Transverse colon (tissue), 4 donors: Measurements from ENCODE around the gene GREB1L. TPM values are rescaled to one million over a fixed set of nuclear protein-coding genes. Genes with fewer than 3 reads are reported as not detected.
"Not testable (repeated sequence)": the region's sequence is repeated elsewhere in the genome, so short reads cannot be mapped to it uniquely, and the experiment has no call there.

Experiments
- DNase-seq: peaks from one replicate; pipeline ENCODE4 v3.0.0-alpha.2; 2019
- H3K27ac ChIP-seq, 4 donors: fragments of 200-600 bp; sonication (generic); 2 replicates each; pipeline ENCODE4 v1.5.1; 2016 to 2018; ENCODE audit warnings: inconsistent platforms in 4 of 4
- H3K27me3 ChIP-seq: fragments of 200-600 bp; sonication (generic); 2 replicates; pipeline ENCODE4 v1.5.1; 2017; ENCODE audit warnings: inconsistent platforms
- H3K36me3 ChIP-seq, 4 donors: fragments of 200-600 bp; sonication (generic); 2 replicates each; pipeline ENCODE4 v1.5.1; 2017 to 2019; ENCODE audit warnings: inconsistent platforms in 4 of 4
- H3K4me1 ChIP-seq, 4 donors: fragments of 200-600 bp; sonication (generic); 2 replicates each; pipeline ENCODE4 v1.5.1; 2017 to 2020; ENCODE audit warnings: inconsistent platforms in 4 of 4
- H3K4me3 ChIP-seq, 4 donors: fragments of 200-600 bp; sonication (generic); 1 replicate in 1 of 4; 2 replicates in 3 of 4; pipeline versions ENCODE4 v1.5.1 to v1.6.1; 2017 to 2019; ENCODE audit warnings: inconsistent platforms in 4 of 4
- H3K9me3 ChIP-seq, 2 donors: fragments of 200-600 bp; sonication (generic); 2 replicates each; pipeline ENCODE4 v1.5.1; 2017 to 2019; ENCODE audit warnings: inconsistent platforms in 2 of 2
- EP300 ChIP-seq: sonication (generic); formaldehyde crosslinking; IDR thresholded peaks from one replicate; pipeline ENCODE4 v1.6.1; 2017; ENCODE audit warnings: antibody characterized with exemption, low read depth
- POLR2A ChIP-seq: fragments of 450-650 bp; IDR thresholded peaks from one replicate; pipeline ENCODE4 v1.6.1; 2016; ENCODE audit warnings: antibody characterized with exemption, mild to moderate bottlenecking, moderate library complexity
- POLR2AphosphoS5 ChIP-seq, 3 donors: sonication (generic); formaldehyde crosslinking; IDR thresholded peaks; one replicate each; pipeline ENCODE4 v1.6.1; 2016; ENCODE audit warnings: antibody characterized with exemption in 3 of 3
- WGBS, 2 donors: methylation state at CpG; one replicate each; pipeline ENCODE4 v1.1.5; 2018; ENCODE audit warnings: low coverage in 1 of 2; 5-methylcytosine and 5-hydroxymethylcytosine counted together
- in situ Hi-C, 4 donors: fragments of 200-750 bp; cut with MboI; loops; one replicate each; pipeline versions ENCODE4 v1.15.0 to v1.15.1; 2017; ENCODE audit warnings: low sequenced_read_pairs in 3 of 4, low pct_ligation_motif_present in 1 of 4, low pct_unique_long_range_greater_than_20kb in 1 of 4
- intact Hi-C: fragments of 100-400 bp; cut with DNase I; formaldehyde crosslinking; loops from one replicate; pipeline ENCODE4 v1.15.1; 2023; ENCODE audit warnings: low total_unique reads
- total RNA-seq, 4 donors: library from RNA; depleted of rRNA; stranded (reverse); fragments of >200 nt; gene quantifications; one replicate each; pipeline ENCODE4 v1.1.0, GENCODE V29; 2016
- TF ChIP-seq, protein P1 (sequence below), 5 experiments: fragments of 200-600 bp in 3 of 5; fragments of 450-650 bp in 2 of 5; sonication (generic) in 3 of 5; IDR thresholded peaks; 1 replicate in 2 of 5; 2 replicates in 3 of 5; pipeline ENCODE4 v1.5.1; 2016 to 2017; ENCODE audit warnings: antibody characterized with exemption in 5 of 5, inconsistent platforms in 3 of 5, mild to moderate bottlenecking in 2 of 5, moderate library complexity in 1 of 5

GREB1L gene
- total RNA-seq, 4 donors from 2014 or later = 1.1 to 1.5 TPM; not detected in 2

DNA sequence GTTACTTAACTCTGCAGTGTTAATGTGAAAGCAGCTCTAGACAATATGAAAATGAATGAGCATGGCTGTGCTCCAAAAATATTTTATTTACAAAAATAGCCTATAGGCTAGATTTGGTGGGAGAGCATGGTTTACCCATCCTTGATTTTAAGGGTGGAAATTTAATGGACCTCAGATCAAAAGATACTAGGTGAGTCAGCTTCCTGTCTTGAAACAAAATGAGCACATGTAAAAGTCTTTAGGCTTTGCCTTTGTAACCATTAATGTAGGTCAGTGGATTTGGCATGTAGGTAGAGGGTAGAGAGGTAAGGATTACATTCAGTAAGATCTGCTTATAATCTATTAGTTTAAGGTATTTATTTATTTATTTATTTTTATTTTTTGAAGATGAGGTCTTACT is 72.7 kb downstream of the GREB1L start:
- Histone ChIP-seq H3K9me3 (no peaks in the 10 kb centered on the region), H3K36me3 (no peaks in the 10 kb centered on the region), H3K4me1 (no peaks in the 10 kb centered on the region), H3K4me3 (no peak overlapping the region), H3K27me3 (no peaks in the 10 kb centered on the region), H3K27ac (no peak overlapping the region)
- no peak for TF ChIP-seq POLR2A
- TF ChIP-seq POLR2AphosphoS5 (IDR thresholded peaks at IDR 0.05) = no peak
- TF ChIP-seq, protein P1, sequence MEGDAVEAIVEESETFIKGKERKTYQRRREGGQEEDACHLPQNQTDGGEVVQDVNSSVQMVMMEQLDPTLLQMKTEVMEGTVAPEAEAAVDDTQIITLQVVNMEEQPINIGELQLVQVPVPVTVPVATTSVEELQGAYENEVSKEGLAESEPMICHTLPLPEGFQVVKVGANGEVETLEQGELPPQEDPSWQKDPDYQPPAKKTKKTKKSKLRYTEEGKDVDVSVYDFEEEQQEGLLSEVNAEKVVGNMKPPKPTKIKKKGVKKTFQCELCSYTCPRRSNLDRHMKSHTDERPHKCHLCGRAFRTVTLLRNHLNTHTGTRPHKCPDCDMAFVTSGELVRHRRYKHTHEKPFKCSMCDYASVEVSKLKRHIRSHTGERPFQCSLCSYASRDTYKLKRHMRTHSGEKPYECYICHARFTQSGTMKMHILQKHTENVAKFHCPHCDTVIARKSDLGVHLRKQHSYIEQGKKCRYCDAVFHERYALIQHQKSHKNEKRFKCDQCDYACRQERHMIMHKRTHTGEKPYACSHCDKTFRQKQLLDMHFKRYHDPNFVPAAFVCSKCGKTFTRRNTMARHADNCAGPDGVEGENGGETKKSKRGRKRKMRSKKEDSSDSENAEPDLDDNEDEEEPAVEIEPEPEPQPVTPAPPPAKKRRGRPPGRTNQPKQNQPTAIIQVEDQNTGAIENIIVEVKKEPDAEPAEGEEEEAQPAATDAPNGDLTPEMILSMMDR (IDR thresholded peaks at IDR 0.05) = no peak
- TF ChIP-seq EP300 = no peak
- in situ Hi-C loops = no loop called here
- intact Hi-C loops = no loop called here
- no peak for DNase-seq

DNA sequence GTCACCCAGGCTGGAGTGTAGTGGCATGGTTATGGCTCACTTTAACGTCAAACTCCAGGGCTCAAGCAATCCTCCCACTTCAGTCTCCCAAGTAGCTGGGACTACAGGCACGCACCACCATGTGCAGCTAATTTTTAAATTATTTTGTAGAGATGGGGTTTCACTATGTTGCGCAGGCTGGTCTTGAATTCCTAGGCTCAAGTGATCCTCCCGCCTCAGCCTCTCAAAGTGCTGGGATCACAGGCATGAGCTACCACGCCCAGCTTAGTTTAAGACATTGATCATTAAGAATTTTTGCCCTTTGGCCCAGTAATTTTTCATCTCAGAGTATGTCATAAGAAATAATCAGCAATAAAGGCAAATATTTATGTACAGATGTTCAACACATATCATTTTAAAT is 73.1 kb downstream of the GREB1L start:
- 89 to 100% methylated on average over 5 of the region's 5 CpGs for WGBS, 2 donors

DNA sequence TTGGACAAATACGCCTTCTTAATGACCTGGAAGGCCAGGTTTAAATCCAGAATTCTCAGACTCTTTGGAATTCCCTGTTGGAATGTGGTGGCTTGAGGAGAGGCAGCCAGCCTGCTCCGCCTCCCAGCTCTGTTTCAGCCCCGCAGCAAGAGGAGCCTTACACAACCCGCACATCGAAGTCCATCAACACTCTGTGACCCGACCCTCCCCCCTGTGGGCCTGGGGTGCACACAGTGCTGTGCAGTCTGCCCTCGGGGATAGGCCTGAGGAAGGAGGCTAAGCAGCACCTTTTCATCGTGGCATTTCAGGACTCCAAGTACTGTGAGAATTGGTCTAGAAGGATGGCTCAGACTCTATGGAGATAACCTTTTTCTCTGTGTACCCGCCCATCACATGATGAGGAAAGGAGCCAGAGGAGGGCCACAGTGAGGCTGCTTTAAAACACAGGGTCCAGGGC is 73.7 kb downstream of the GREB1L start:
- Histone ChIP-seq H3K27me3 (no peaks in the 10 kb centered on the region), H3K27ac (no peak overlapping the region), H3K4me1 (no peaks in the 10 kb centered on the region), H3K9me3 (no peaks in the 10 kb centered on the region), H3K4me3 (no peak overlapping the region), H3K36me3 (no peaks in the 10 kb centered on the region)
- no peak for TF ChIP-seq POLR2A
- TF ChIP-seq, protein P1 (IDR thresholded peaks at IDR 0.05) = no peak
- TF ChIP-seq EP300 = no peak
- no peak for TF ChIP-seq POLR2AphosphoS5 (IDR thresholded peaks at IDR 0.05)
- intact Hi-C loops = no loop called here
- in situ Hi-C loops = no loop called here
- DNase-seq = no peak
- WGBS, 2 donors = 37 to 85% methylated on average over 5 to 9 of the region's 9 CpGs

More for the DNA sequence above, 73.1 kb downstream of the GREB1L start:
- H3K4me1 ChIP-seq, in situ Hi-C loops, H3K27ac ChIP-seq, intact Hi-C loops, H3K36me3 ChIP-seq, H3K27me3 ChIP-seq, H3K4me3 ChIP-seq, DNase-seq, H3K9me3 ChIP-seq: not testable (repeated sequence)

DNA sequence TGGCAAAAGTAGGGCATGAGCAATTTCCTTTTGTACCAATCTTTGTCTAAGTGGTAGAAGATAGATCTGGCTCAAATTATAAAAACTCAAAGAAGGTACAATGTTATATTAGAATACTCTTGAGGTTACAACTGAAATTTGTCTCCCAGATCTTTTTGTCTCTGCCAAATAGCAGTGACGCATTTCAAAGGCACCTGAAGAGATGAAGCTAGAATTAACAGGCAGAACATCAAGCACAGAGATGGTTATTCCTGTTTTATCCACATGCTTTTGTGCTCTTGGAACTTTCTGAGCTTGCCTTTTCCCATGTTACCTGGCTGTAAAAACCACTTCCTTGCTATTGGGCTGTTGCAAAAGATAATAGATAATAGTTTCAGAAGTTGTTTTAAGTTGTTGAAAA is 74.3 kb downstream of the GREB1L start:
- Histone ChIP-seq H3K9me3 (no peaks in the 10 kb centered on the region), H3K4me1 (no peaks in the 10 kb centered on the region), H3K36me3 (no peaks in the 10 kb centered on the region), H3K27ac (no peak overlapping the region), H3K27me3 (no peaks in the 10 kb centered on the region), H3K4me3 (no peak overlapping the region)
- intact Hi-C loops = no loop called here
- in situ Hi-C loops = no loop called here
- WGBS, 2 donors = 80 to 96% methylated on average over 1 of the region's 1 CpG
- DNase-seq = no peak
- TF ChIP-seq, protein P1 (IDR thresholded peaks at IDR 0.05) = no peak
- no peak for TF ChIP-seq POLR2A
- no peak for TF ChIP-seq POLR2AphosphoS5 (IDR thresholded peaks at IDR 0.05)
- no peak for TF ChIP-seq EP300

DNA sequence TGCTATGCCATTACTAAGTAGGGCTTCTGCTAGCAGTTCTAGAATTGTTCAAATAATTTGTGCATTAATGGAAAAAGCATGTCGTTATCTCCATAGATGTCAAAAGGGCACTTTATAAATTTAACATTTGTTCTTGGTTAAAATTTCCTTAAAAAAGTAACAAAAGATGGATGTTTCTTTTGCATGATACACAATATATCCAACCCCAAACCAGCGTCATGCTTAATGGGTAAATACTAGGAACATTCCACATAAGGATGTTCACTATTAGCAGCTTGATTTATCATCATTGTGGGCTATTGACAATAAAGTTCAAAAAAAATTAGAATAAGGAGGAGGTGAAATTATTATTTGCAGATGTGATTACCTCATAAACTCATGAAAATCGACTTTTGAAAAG is 79.7 kb downstream of the GREB1L start:
- Histone ChIP-seq H3K4me3 (no peak overlapping the region), H3K9me3 (no peaks in the 10 kb centered on the region), H3K27me3 (no peaks in the 10 kb centered on the region), H3K27ac (no peak overlapping the region), H3K4me1 (no peaks in the 10 kb centered on the region), H3K36me3 (no peaks in the 10 kb centered on the region)
- intact Hi-C loops = no loop called here
- TF ChIP-seq EP300 = no peak
- TF ChIP-seq, protein P1 (IDR thresholded peaks at IDR 0.05) = no peak
- TF ChIP-seq POLR2A = no peak
- TF ChIP-seq POLR2AphosphoS5 (IDR thresholded peaks at IDR 0.05) = no peak
- no peak for DNase-seq
- in situ Hi-C loops = no loop called here
- 73 to 79% methylated on average over 3 of the region's 3 CpGs for WGBS, 2 donors
